ENCODE results near the gene ANKRD22.

GRCh38 chr10:88840881-88841280, 10.8 kb downstream of the ANKRD22 start:
- TF ChIP-seq CTCF (IDR thresholded peaks at IDR 0.05) = no peak
- no peak for TF ChIP-seq POLR2A (IDR thresholded peaks at IDR 0.05)

Measured in adrenal gland (tissue), 5 donors.